NCI-H1417 treated with DMSO at 0.1 percent for 48 hours (cell line): ENCODE measurements around the gene STK16.
"Not testable (repeated sequence)": the region's sequence is repeated elsewhere in the genome, so short reads cannot be mapped to it uniquely, and the experiment has no call there.

ENCODE experiments used
- DNase-seq: peaks from one replicate; lab custom pipeline; 2025; lab: John Stamatoyannopoulos, UW

Gene STK16, protein sequence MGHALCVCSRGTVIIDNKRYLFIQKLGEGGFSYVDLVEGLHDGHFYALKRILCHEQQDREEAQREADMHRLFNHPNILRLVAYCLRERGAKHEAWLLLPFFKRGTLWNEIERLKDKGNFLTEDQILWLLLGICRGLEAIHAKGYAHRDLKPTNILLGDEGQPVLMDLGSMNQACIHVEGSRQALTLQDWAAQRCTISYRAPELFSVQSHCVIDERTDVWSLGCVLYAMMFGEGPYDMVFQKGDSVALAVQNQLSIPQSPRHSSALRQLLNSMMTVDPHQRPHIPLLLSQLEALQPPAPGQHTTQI

DNA sequence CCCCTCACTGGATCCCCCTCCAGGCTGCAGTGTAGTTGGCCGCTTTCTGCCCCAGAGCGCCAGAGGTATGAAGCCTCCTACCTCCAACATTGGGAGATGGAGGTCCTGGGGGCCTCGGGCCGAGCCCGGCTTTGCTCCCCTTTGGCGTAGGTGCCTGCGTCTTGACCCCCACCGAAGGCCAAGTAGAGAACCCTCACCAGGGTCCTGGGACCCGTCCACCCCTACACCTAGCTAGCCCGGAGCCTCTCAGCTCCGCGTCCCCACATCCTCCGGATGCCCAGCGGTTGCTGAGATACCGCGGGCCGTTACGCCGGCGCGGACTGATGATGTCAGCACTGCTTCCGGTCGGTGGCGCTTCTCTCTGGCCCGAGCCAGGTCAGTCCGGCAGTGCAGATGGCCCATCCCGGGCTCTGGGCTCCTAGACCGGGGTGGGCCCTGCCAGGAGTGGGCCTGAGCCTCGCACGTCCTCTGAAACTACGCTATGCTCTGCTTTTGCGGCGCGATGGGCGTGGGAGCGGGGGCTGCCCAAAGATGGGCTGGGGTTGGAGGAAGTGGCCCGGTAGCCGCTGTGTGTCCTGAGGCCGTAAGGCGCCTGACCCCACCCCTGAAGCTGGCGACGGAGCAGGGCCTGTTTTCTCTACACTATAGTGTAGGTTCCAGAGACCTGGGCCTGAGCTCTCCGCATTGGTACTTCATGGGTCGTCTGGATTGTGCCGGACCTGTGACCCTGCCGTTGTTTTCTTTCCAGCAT, at the start of gene STK16, which contains the start of gene GLB1L:
TSS of gene STK16 (plus strand) at position 332 of the 751 bp plus-strand sequence. CDS start 521 bp downstream, outside the sequence.
TSS of gene GLB1L (minus strand) at position 297 of the 751 bp plus-strand sequence. CDS start 1,871 bp downstream, outside the sequence.
- peak; percentile 14 for DNase-seq

DNA sequence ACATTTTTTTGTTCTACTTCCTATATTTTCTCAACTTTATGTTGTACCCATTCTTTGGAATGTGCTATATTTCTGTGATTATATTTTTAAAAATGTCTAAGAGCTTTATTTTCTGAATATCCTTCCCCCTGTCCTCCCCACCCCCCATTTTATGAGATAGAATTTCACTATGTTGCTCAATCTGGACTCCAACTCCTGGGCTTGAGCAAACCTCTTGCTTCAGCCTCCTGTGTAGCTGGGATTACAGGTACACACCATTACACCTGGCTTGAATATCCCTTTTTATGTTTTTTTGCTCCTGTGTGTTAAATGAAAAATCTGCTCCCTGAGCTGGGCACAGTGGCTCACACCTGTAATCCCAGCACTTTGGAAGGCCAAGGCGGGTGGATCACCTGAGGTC, 47.9 kb upstream of the STK16 start:
- DNase-seq, result no peak

DNA sequence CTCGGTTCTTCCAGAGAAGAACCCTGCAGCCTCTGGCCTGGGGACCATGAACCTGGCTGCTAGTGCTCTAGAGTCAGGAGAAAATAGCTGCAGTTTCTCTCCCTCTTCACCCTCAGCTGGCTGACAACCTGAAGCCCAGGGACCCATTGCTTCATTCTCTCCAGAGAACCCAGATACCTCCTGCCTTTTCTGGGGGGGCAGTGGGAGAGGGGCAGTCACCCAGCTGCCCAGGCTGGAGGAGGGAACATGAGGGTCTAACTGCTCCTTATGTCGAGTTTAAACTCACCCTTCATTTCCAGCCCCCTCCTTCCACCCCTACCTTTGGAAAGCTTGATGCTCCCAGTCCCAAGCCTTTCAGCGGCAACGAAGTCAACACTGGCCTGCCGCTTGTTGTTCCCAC, 46.3 kb upstream of the STK16 start:
- DNase-seq, result no peak

DNA sequence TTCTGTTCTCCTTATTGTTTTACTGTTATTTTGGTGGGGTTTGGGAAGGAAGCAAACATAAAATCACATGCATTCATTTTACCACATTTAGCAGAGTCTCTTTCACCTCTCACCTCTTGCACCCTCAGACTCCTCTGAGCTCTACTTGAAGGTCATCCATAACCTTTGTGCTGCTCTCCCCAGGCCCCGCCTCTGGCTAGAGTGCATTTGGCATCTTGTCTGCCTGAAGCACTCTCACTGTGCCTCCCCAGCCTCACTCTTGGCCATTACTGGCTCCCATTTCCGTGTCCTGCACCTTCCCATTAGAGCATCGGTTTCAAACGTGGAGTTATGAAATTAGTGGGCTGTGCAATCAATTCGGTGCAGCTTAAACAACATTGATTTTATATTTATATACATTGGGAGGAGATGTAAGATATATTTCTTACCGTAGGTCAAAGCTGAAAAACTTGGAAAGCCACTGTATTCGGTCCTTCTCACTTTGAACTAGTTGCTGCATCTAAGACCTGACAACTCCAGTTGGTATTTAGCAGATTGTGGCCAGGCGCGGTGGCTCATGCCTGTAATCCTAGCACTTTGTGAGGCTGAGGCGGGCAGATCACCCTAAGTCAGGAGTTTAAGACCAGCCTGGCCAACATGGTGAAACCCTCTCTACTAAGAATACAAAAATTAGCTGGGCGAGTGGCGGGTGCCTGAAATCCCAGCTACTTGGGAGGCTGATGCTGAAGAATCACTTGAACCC, 45.6 kb upstream of the STK16 start:
- DNase-seq, result no peak

- not testable (repeated sequence) for DNase-seq
Observed at GRCh38 chr2:219200502-219201326, 44.6 kb upstream of the STK16 start.

GRCh38 chr2:219201331-219201730, 43.9 kb upstream of the STK16 start:
- DNase-seq, result not testable (repeated sequence)

GRCh38 chr2:219204425-219205164, 40.7 kb upstream of the STK16 start:
- no peak for DNase-seq

DNA sequence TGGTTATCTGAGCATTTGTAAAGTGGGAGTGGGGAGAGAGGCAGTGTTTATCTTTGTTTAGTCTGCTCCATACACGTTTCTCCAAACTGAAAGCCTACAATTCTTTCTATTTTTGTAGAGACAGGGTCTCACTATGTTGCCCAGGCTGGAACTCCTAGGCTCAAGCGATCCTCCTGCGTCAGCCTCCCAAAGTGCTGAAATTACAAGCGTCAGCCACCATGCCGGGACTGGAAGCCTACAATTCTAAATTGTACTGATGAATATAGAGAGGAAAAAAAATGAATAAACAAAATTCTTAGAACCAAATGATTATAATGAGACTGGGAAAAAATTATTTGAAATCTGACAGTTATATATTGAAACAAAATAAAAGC, 40.1 kb upstream of the STK16 start:
- DNase-seq, result no peak

DNA sequence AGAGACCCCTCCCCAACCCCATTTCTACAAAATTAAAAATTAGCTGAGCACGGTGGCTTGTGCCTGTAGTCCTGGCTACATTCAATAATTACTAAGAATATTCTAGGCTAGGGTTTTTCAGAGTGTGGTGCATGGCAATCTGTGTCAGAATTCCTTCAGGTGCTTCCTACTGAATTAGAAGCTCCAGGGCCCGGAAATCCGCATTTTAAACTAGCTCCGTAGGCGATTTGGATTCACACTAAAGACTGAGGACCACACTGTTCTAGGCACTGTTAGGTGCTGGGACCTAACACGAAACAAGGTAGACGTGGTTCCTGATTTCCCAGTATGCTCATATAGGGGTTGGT, 39.3 kb upstream of the STK16 start:
- no peak for DNase-seq

GRCh38 chr2:219206328-219207133, 38.7 kb upstream of the STK16 start, which contains the start of gene ZFAND2B:
ZFAND2B (plus strand) TSS chr2:219206782; CDS start chr2:219206988, 206 bp downstream.
- DNase-seq, result peak; percentile 59

DNA sequence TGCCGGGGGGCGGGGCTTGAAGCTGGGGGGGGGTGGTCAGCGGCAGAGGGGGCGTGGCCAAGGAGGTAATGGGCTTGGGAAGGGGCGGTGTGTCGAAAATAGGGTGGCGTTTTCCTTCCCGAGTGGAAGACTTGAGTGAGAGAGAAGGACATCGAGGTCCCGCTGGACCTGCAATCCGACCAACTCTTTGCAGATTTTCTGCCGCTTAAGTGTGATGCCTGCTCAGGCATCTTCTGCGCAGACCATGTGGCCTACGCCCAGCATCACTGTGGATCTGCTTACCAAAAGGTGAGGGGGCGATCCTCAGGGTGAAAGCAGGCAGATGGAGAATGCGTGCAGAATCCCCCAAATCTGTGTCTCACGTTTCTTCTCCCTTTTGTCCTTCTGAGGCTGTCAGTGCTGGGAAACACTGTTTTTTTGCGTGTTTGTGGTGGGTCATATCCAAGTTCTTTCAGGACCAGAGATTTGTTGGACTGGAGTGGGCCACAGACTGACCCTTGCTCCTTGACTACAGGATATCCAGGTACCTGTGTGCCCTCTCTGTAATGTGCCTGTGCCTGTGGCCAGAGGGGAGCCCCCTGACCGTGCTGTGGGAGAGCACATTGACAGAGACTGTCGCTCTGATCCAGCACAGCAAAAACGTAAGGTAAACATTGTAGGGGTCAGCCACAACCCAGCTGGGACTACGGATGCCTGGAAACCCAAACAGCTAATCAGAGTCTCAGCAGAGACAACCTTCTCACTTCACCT, 38.0 kb upstream of the STK16 start:
- DNase-seq, result no peak

- no peak for DNase-seq
Observed at GRCh38 chr2:219207884-219208740, 37.2 kb upstream of the STK16 start.

GRCh38 chr2:219209236-219210195, 35.8 kb upstream of the STK16 start:
- no peak for DNase-seq

- no peak for DNase-seq
Observed at GRCh38 chr2:219210196-219210885, 34.9 kb upstream of the STK16 start.

DNA sequence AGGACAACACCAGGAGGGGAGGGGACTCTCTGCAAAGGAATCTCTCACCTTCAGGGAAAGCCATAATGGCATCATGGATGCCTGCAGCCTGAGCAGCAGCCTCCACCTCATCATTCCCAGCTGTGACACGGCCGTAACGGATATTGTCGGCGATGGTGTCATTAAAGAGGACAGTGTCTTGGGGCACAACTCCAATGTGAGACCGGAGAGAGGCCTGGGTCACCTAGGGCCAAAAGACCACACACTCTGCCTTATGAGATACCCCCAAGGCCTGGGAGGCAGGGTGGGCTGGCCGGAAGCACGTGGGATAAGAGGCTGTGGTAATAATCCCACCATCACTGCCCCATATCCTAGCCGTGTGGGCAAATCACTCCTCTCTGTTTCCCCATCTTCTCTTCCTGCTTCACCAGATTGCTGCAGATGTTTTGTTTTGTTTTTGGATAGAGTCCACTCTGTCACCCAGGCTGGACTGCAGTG, 34.4 kb upstream of the STK16 start:
- no peak for DNase-seq

DNA sequence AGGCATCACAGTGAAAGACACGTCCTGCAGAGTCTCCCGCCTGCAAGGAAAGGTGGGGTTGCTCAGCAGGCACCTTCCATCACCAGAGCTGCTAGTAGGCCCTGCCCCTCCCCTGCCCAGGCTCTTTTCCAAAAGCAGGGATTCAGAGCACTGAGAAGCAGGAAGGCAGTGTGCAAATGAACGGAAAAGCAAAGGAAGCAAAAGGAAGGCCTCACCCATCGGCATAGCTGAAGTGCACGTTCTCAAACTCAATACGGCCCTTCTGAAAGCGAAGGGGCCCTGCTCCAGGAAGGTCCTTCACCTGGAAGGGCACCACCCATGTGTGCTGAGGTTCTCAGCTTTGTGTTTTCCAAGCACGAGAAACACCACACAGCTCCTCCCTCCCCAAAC, 32.3 kb upstream of the STK16 start:
- DNase-seq, result no peak
